Measurements from ENCODE around the gene CHSY1. TPM values are rescaled to one million over a fixed set of nuclear protein-coding genes. Genes with fewer than 3 reads are reported as not detected.

The CHSY1 gene
- total RNA-seq, 4 donors from 2014 or later = 23.7 to 32.8 (median 29.9) TPM

DNA sequence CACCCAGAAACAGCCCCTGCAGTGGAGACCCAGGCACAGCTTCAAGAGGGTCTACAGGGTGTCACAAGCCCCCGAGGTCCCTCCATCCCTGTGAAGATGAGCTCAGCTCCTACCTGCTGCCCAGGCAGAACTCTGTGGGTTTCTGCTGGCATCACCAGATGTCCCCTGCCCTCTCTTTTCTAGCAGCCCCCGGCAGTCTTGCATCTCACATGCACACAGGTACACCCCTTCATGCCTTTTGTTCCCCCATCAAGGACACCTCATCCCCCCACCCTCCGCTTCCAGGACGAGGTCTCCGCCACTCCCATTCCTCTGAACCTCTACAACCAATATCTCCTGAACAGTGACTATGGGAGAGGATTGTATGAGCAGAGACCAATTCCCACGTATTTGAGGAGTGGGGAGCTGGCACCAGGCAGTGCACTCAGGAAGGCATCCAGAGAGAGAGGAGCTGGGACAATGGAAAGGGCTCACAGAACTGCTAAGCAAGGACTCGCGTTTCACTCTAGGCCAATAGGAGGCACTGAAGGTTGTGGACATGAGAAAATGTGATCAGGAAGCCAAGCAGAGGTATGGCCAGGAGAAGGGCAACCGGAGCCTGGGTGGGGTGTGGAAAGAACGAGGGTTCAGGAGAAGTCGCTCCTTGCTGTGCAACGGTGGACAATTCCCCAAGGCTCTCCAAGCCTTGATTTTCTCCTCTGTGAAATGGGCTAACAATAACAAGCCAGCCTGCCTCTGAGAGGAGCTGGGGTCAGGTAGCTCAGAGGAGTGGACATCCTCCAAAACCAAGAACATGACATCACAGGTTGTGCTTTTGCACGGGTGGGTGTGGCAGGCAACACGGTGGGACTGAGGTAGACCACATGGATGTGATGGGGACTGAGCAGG is 115.2 kb downstream of the CHSY1 start:
- WGBS, 2 donors = 89 to 90% methylated on average over 14 of the region's 14 CpGs
- no peak for TF ChIP-seq CTCF (IDR thresholded peaks at IDR 0.05)
- no peak for TF ChIP-seq POLR2A (IDR thresholded peaks at IDR 0.05)
- H3K4me3 ChIP-seq (ENCODE audit: low read depth, poor library complexity, severe bottlenecking) = no peak overlapping the region
- intact Hi-C loops (cut with DNase I; ENCODE audit: low total_unique reads) = no loop called here
- DNase-seq (ENCODE audit: low spot score in 2 of 2) = no peak

DNA sequence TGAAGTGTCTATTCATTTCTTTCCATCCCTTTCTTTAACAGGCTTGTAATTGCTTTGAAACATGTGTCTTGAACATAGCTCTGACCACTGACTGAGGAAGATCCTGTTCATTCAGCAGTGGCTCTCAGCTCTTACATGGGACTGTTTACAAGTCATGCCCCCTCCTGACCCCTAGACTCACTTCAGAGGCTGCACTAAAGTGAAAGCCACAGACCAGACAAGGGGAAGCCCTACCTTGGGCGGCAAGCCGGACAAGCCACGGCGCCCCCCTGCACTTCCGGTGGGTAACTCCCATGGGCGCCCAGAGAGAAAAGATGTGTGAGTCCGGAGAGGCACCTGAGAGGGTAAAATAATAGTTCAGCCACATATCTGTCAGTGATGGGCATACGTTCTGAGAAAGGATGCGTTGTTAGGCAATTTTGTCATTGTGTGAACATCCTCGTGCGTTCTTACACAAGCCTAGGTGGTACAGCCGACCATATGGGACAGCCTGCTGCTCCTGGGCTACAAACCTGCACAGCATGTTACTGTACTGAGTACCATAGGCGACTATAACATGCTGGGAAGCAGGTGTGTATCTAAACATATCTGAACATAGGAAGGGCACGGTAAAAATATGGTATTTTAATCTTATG is 116.2 kb downstream of the CHSY1 start:
- no peak for DNase-seq (ENCODE audit: low spot score in 2 of 2)
- H3K4me3 ChIP-seq (ENCODE audit: low read depth, poor library complexity, severe bottlenecking) = no peak overlapping the region
- intact Hi-C loops (cut with DNase I; ENCODE audit: low total_unique reads) = no loop called here
- TF ChIP-seq POLR2A (IDR thresholded peaks at IDR 0.05) = no peak
- TF ChIP-seq CTCF (IDR thresholded peaks at IDR 0.05) = no peak
- 85 to 91% methylated on average over 14 of the region's 14 CpGs for WGBS, 2 donors

- DNase-seq (ENCODE audit: low spot score in 2 of 2) = no peak
- TF ChIP-seq POLR2A (IDR thresholded peaks at IDR 0.05) = no peak
- no peak for TF ChIP-seq CTCF (IDR thresholded peaks at IDR 0.05)
- no peak overlapping the region for H3K4me3 ChIP-seq (ENCODE audit: low read depth, poor library complexity, severe bottlenecking)
- intact Hi-C loops (cut with DNase I; ENCODE audit: low total_unique reads) = no loop called here
- WGBS, 2 donors = 97 to 99% methylated on average over 5 of the region's 5 CpGs
Measured at GRCh38 chr15:101134780-101135179, 117.1 kb downstream of the CHSY1 start.

DNA sequence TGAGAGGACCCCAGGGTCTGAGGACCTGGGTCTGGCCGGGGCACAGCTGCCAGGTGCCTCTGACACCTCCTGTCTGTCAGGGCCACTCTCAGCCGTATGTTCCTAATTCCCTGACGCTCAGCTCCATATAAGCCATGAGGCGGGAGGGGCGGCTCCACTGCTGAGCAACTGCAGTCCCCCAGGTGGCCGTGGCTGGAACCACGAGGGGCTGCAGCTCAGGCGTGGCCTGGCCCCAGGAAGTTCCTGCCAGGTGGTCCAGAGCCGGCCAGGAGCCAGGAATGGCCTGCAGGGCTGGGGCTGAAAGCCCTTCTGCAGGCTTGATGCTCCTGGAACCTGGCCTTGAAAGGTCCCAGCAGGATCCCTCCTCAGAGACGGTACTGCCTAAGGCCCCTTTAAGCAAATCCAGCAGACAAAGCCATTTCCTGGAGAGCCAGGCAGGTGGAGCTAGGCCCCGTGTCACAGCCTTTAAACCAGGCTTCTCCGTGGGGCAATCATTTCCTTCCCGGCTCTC is 118.0 kb downstream of the CHSY1 start:
- H3K4me3 ChIP-seq (ENCODE audit: low read depth, poor library complexity, severe bottlenecking) = no peak overlapping the region
- TF ChIP-seq CTCF (IDR thresholded peaks at IDR 0.05) = no peak
- TF ChIP-seq POLR2A (IDR thresholded peaks at IDR 0.05) = no peak
- no peak for DNase-seq (ENCODE audit: low spot score in 2 of 2)
- WGBS, 2 donors = 82% methylated on average over 12 to 13 of the region's 13 CpGs
- intact Hi-C loops (cut with DNase I; ENCODE audit: low total_unique reads) = no loop called here

DNA sequence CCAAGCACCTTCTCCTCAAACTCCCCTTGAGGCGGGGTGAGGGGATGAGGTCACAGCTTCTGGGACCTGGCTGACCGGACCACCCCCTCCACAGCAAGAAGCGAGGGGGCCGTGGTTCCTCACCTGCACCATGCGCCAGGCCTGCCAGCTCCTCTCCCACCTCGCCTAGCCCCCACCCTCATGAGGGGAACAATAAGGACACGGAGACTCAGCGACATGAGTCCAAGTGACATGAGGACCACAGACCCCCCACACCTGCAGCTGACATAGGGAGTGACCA is 118.7 kb downstream of the CHSY1 start:
- TF ChIP-seq POLR2A (IDR thresholded peaks at IDR 0.05) = no peak
- TF ChIP-seq CTCF (IDR thresholded peaks at IDR 0.05) = no peak
- no peak overlapping the region for H3K4me3 ChIP-seq (ENCODE audit: low read depth, poor library complexity, severe bottlenecking)
- DNase-seq (ENCODE audit: low spot score in 2 of 2) = no peak
- intact Hi-C loops (cut with DNase I; ENCODE audit: low total_unique reads) = no loop called here
- 94 to 95% methylated on average over 5 to 8 of the region's 8 CpGs for WGBS, 2 donors
